Ectodermal cell (in vitro differentiated cells): ENCODE measurements around the gene MAT1A. TPM values are rescaled to one million over a fixed set of nuclear protein-coding genes. Genes with fewer than 3 reads are reported as not detected.

Source experiments
- H3K27ac ChIP-seq: 2 replicates; pipeline ENCODE4 v1.7.0; 2013; ENCODE audit warnings: mild to moderate bottlenecking, low read depth, low read length; ENCODE audit not compliant: insufficient read depth, poor library complexity, severe bottlenecking
- H3K27me3 ChIP-seq: 2 replicates; pipeline ENCODE4 v1.7.0; 2013; ENCODE audit warnings: mild to moderate bottlenecking, low read length; ENCODE audit not compliant: insufficient read depth, control insufficient read depth, poor library complexity, severe bottlenecking
- H3K36me3 ChIP-seq: one replicate; pipeline ENCODE4 v1.7.0; 2013; ENCODE audit warnings: low read length; ENCODE audit not compliant: control insufficient read depth, insufficient read depth
- H3K4me1 ChIP-seq: one replicate; pipeline ENCODE4 v1.7.0; 2013; ENCODE audit warnings: low read length; ENCODE audit not compliant: control insufficient read depth, insufficient read depth
- H3K4me3 ChIP-seq: 2 replicates; pipeline ENCODE4 v1.7.0; 2013; ENCODE audit warnings: low read depth, low read length, control low read depth; ENCODE audit not compliant: insufficient read depth
- H3K9me3 ChIP-seq: 2 replicates; pipeline ENCODE4 v1.7.0; 2013; ENCODE audit warnings: mild to moderate bottlenecking, low read length, moderate library complexity; ENCODE audit not compliant: control insufficient read depth
- WGBS, 2 experiments: methylation state at CpG; one replicate each; pipeline ENCODE4 v1.1.7; 2013; ENCODE audit warnings: missing lambda C conversion rate in 2 of 2; 5-methylcytosine and 5-hydroxymethylcytosine counted together
- polyA plus RNA-seq, 4 experiments: library from polyadenylated mRNA; stranded (reverse); fragments of 50-300 nt; gene quantifications; one replicate each; pipeline ENCODE4 v1.2.3, GENCODE V29; 2013

The MAT1A gene
- polyA plus RNA-seq (2013, experiment 1 of 4): 1.4 TPM
- 0.30 TPM for polyA plus RNA-seq (2013, experiment 2 of 4)
- polyA plus RNA-seq (2013, experiment 3 of 4): 0.21 TPM
- 0.16 TPM for polyA plus RNA-seq (2013, experiment 4 of 4)

GRCh38 chr10:80289451-80290287, at the start of gene MAT1A:
Gene MAT1A (minus strand): TSS chr10:80289658. CDS start chr10:80289423, 235 bp downstream.
- Histone ChIP-seq H3K4me3 (no peak within 1 kb of the TSS), H3K27me3 (no peaks in the 10 kb centered on the region), H3K27ac (no peak within 1 kb of the TSS), H3K36me3 (no peaks in the 10 kb centered on the region), H3K9me3 (no peaks in the 10 kb centered on the region), H3K4me1 (no peaks in the 10 kb centered on the region)
- 61 to 67% methylated on average over 9 of the region's 9 CpGs for WGBS, 2 experiments

GRCh38 chr10:80333983-80334382, 44.5 kb upstream of the MAT1A start:
- no peaks in the 10 kb centered on the region for H3K27me3 ChIP-seq

GRCh38 chr10:80324891-80325364, 35.5 kb upstream of the MAT1A start:
- Histone ChIP-seq H3K4me1 (no peaks in the 10 kb centered on the region), H3K27me3 (no peaks in the 10 kb centered on the region), H3K36me3 (no peaks in the 10 kb centered on the region), H3K27ac (no peak overlapping the region), H3K9me3 (no peaks in the 10 kb centered on the region), H3K4me3 (no peak overlapping the region)
- WGBS, 2 experiments: 90% methylated on average over 6 of the region's 6 CpGs

More at GRCh38 chr10:80333983-80334382, 44.5 kb upstream of the MAT1A start:
- no peaks in the 10 kb centered on the region for H3K36me3 ChIP-seq
- no peaks in the 10 kb centered on the region for H3K4me1 ChIP-seq
- no peak overlapping the region for H3K4me3 ChIP-seq
- WGBS, 2 experiments: 90 to 100% methylated on average over 1 of the region's 1 CpG
- no peaks in the 10 kb centered on the region for H3K9me3 ChIP-seq
- no peak overlapping the region for H3K27ac ChIP-seq

GRCh38 chr10:80324086-80324485, 34.6 kb upstream of the MAT1A start:
- no peak overlapping the region for H3K4me3 ChIP-seq
- no peaks in the 10 kb centered on the region for H3K4me1 ChIP-seq
- WGBS, 2 experiments: 84 to 87% methylated on average over 1 of the region's 1 CpG
- H3K36me3 ChIP-seq: no peaks in the 10 kb centered on the region
- H3K27me3 ChIP-seq: no peaks in the 10 kb centered on the region
- no peak overlapping the region for H3K27ac ChIP-seq
- H3K9me3 ChIP-seq: no peaks in the 10 kb centered on the region

- no peak overlapping the region for H3K4me3 ChIP-seq
- no peaks in the 10 kb centered on the region for H3K4me1 ChIP-seq
- H3K36me3 ChIP-seq: no peaks in the 10 kb centered on the region
- H3K27me3 ChIP-seq: no peaks in the 10 kb centered on the region
- H3K27ac ChIP-seq: no peak overlapping the region
- no peaks in the 10 kb centered on the region for H3K9me3 ChIP-seq
- 69 to 72% methylated on average over 3 of the region's 3 CpGs for WGBS, 2 experiments
Observed at GRCh38 chr10:80323311-80323710, 33.9 kb upstream of the MAT1A start.

GRCh38 chr10:80322711-80323110, 33.3 kb upstream of the MAT1A start:
- 86 to 92% methylated on average over 1 of the region's 1 CpG for WGBS, 2 experiments
- H3K27ac ChIP-seq: no peak overlapping the region

GRCh38 chr10:80322158-80322557, 32.7 kb upstream of the MAT1A start:
- 92 to 95% methylated on average over 2 of the region's 2 CpGs for WGBS, 2 experiments
- Histone ChIP-seq H3K4me3 (no peak overlapping the region), H3K4me1 (no peaks in the 10 kb centered on the region), H3K27ac (no peak overlapping the region), H3K27me3 (no peaks in the 10 kb centered on the region), H3K9me3 (no peaks in the 10 kb centered on the region), H3K36me3 (no peaks in the 10 kb centered on the region)

More at GRCh38 chr10:80322711-80323110, 33.3 kb upstream of the MAT1A start:
- H3K36me3 ChIP-seq: no peaks in the 10 kb centered on the region
- H3K27me3 ChIP-seq: no peaks in the 10 kb centered on the region
- no peaks in the 10 kb centered on the region for H3K9me3 ChIP-seq
- H3K4me1 ChIP-seq: no peaks in the 10 kb centered on the region
- H3K4me3 ChIP-seq: no peak overlapping the region

GRCh38 chr10:80321183-80321582, 31.7 kb upstream of the MAT1A start:
- Histone ChIP-seq H3K4me3 (no peak overlapping the region), H3K9me3 (no peaks in the 10 kb centered on the region), H3K27me3 (no peaks in the 10 kb centered on the region), H3K4me1 (no peaks in the 10 kb centered on the region), H3K36me3 (no peaks in the 10 kb centered on the region), H3K27ac (no peak overlapping the region)
- WGBS, 2 experiments: 91 to 100% methylated on average over 4 of the region's 5 CpGs

- Histone ChIP-seq H3K4me1 (no peaks in the 10 kb centered on the region), H3K9me3 (no peaks in the 10 kb centered on the region), H3K27ac (no peak overlapping the region), H3K4me3 (no peak overlapping the region), H3K27me3 (no peaks in the 10 kb centered on the region), H3K36me3 (no peaks in the 10 kb centered on the region)
Observed at GRCh38 chr10:80320377-80320776, 30.9 kb upstream of the MAT1A start.

GRCh38 chr10:80319725-80320290, 30.4 kb upstream of the MAT1A start:
- H3K27me3 ChIP-seq: no peaks in the 10 kb centered on the region
- no peaks in the 10 kb centered on the region for H3K36me3 ChIP-seq
- H3K4me3 ChIP-seq: no peak overlapping the region
- no peak overlapping the region for H3K27ac ChIP-seq
- WGBS, 2 experiments: 90 to 91% methylated on average over 2 of the region's 2 CpGs
- H3K9me3 ChIP-seq: no peaks in the 10 kb centered on the region
- H3K4me1 ChIP-seq: no peaks in the 10 kb centered on the region
